Endothelial cell of umbilical vein (primary cell): ENCODE measurements around the gene SNCAIP. TPM values are rescaled to one million over a fixed set of nuclear protein-coding genes. Genes with fewer than 3 reads are reported as not detected.

ENCODE experiments used
- BruUV-seq: library from RNA; stranded (reverse); fragments of 400-500 nt; replicated peaks from 2 replicates; lab custom pipeline; 2021; lab: Mats Ljungman, UMichigan
- CTCF ChIA-PET: fragments of 300-600, 350-600 bp; sonication (Branson Sonifier 250); formaldehyde crosslinking; loops from one replicate; lab custom pipeline; 2021; ENCODE audit warnings: antibody characterized with exemption, inconsistent platforms; lab: Charles Lee
- POLR2A ChIA-PET: fragments of 300-600, 350-600 bp; sonication (Branson Sonifier 250); formaldehyde crosslinking; loops from one replicate; lab custom pipeline; 2021; ENCODE audit warnings: antibody characterized with exemption, inconsistent platforms; lab: Charles Lee
- DNase-seq: peaks from one replicate; pipeline ENCODE4 v3.0.0-alpha.2; 2011; ENCODE audit warnings: low read depth, low spot score
- FAIRE-seq: peaks from 2 replicates; lab custom pipeline; 2011; peaks lifted over from hg19 to GRCh38; lab: Jason Lieb, UNC
- H2AFZ ChIP-seq: 2 replicates; pipeline ENCODE4 v1.6.0; 2012; ENCODE audit warnings: low read depth, low read length, control low read depth, inconsistent platforms
- H3K27ac ChIP-seq: 2 replicates; pipeline ENCODE4 v1.5.1; 2011; ENCODE audit warnings: low read depth, mild to moderate bottlenecking, control low read depth, low read length, moderate library complexity; ENCODE audit not compliant: insufficient read depth
- H3K27me3 ChIP-seq, 2 experiments: 2 replicates each; pipeline versions ENCODE4 v1.6.0 to v1.6.1; 2011; ENCODE audit warnings: low read length in 2 of 2, mixed read lengths in 1 of 2; ENCODE audit not compliant: control insufficient read depth in 2 of 2, insufficient read depth in 2 of 2
- H3K36me3 ChIP-seq, 2 experiments: 2 replicates in 1 of 2; 3 replicates in 1 of 2; pipeline ENCODE4 v1.5.1; 2011; ENCODE audit warnings: low read length in 2 of 2, mild to moderate bottlenecking in 1 of 2, moderate library complexity in 1 of 2; ENCODE audit not compliant: control insufficient read depth in 2 of 2, insufficient read depth in 2 of 2; ENCODE audit errors: extremely low read depth in 1 of 2
- H3K4me1 ChIP-seq: 3 replicates; pipeline ENCODE4 v1.5.1; 2011; ENCODE audit warnings: mild to moderate bottlenecking, low read length; ENCODE audit not compliant: control insufficient read depth, insufficient read depth; ENCODE audit errors: extremely low read depth
- H3K4me2 ChIP-seq: 2 replicates; pipeline ENCODE4 v1.6.1; 2011; ENCODE audit warnings: low read length, control low read depth, mixed read lengths; ENCODE audit not compliant: insufficient read depth
- H3K4me3 ChIP-seq, 3 experiments: fragments of 200-600 bp in 1 of 3; sonication (generic), shearing (Covaris generic) in 1 of 3; replicated peaks in 1 of 3; 2 replicates each; pipeline ENCODE4 v1.5.1; 2011 to 2016; ENCODE audit warnings: control low read depth in 3 of 3, low read length in 3 of 3, mild to moderate bottlenecking in 2 of 3, inconsistent platforms in 1 of 3, low read depth in 1 of 3, moderate library complexity in 1 of 3; ENCODE audit not compliant: insufficient read depth in 1 of 3
- H3K79me2 ChIP-seq: 2 replicates; pipeline ENCODE4 v1.6.0; 2012; ENCODE audit warnings: low read length, inconsistent platforms; ENCODE audit not compliant: control insufficient read depth, insufficient read depth
- H3K9ac ChIP-seq: replicated peaks from 2 replicates; pipeline ENCODE3; 2011; ENCODE audit warnings: low read length, control low read depth; ENCODE audit not compliant: insufficient read depth; ENCODE audit errors: extremely low read depth
- H3K9me1 ChIP-seq: replicated peaks from 3 replicates; pipeline ENCODE4 v1.6.0; 2011; ENCODE audit warnings: mild to moderate bottlenecking, low read length; ENCODE audit not compliant: control insufficient read depth, insufficient read depth; ENCODE audit errors: extremely low read depth
- H3K9me3 ChIP-seq: replicated peaks from 2 replicates; pipeline ENCODE4 v1.5.1; 2012; ENCODE audit warnings: low read length, inconsistent platforms; ENCODE audit not compliant: control insufficient read depth, insufficient read depth
- H4K20me1 ChIP-seq: replicated peaks from 2 replicates; pipeline ENCODE3; 2011; ENCODE audit warnings: mild to moderate bottlenecking, low read length; ENCODE audit not compliant: control insufficient read depth, insufficient read depth; ENCODE audit errors: extremely low read depth
- CTCF ChIP-seq, 2 donors: IDR thresholded peaks; 1 replicate in 1 of 2; 2 replicates in 1 of 2; pipeline ENCODE4 v1.5.1; 2011; ENCODE audit warnings: low read length in 2 of 2, mild to moderate bottlenecking in 2 of 2, moderate library complexity in 2 of 2, control low read depth in 1 of 2, inconsistent platforms in 1 of 2, low read depth in 1 of 2; ENCODE audit not compliant: insufficient read depth in 1 of 2; ENCODE audit errors: extremely low read depth in 1 of 2
- EZH2 ChIP-seq: IDR thresholded peaks from 2 replicates; pipeline ENCODE4 v1.6.1; 2012; ENCODE audit warnings: borderline replicate concordance, low read depth, mild to moderate bottlenecking, moderate library complexity, low read length, inconsistent platforms; ENCODE audit not compliant: severe bottlenecking
- FOS ChIP-seq: IDR thresholded peaks from 2 replicates; pipeline ENCODE4 v1.6.1; 2011; ENCODE audit warnings: mild to moderate bottlenecking, low read length, moderate library complexity, borderline replicate concordance; ENCODE audit not compliant: insufficient read depth
- GATA2 ChIP-seq: IDR thresholded peaks from 2 replicates; pipeline ENCODE4 v1.7.0; 2011; ENCODE audit warnings: low read depth, mild to moderate bottlenecking, moderate library complexity, mixed read lengths, low read length; ENCODE audit not compliant: insufficient read length, insufficient read depth
- JUN ChIP-seq: IDR thresholded peaks from 2 replicates; pipeline ENCODE4 v1.6.1; 2011; ENCODE audit warnings: borderline replicate concordance, low read depth; ENCODE audit not compliant: insufficient read length, insufficient read depth
- MAX ChIP-seq: IDR thresholded peaks from 2 replicates; pipeline ENCODE4 v1.6.1; 2011; ENCODE audit not compliant: insufficient read depth, insufficient read length
- MYC ChIP-seq: IDR thresholded peaks from one replicate; pipeline ENCODE4 v1.6.1; 2011; ENCODE audit warnings: mild to moderate bottlenecking, low read depth, low read length
- POLR2A ChIP-seq: IDR thresholded peaks from 2 replicates; pipeline ENCODE4 v1.6.1; 2012; ENCODE audit warnings: low read depth, mild to moderate bottlenecking, control low read depth, low read length
- POLR2AphosphoS5 ChIP-seq: IDR thresholded peaks from 2 replicates; pipeline ENCODE4 v1.6.1; 2012; ENCODE audit warnings: low read depth, mild to moderate bottlenecking, control low read depth, low read length, moderate library complexity; ENCODE audit not compliant: insufficient read depth
- dilution Hi-C: fragments of 300-500 bp; cut with MboI; formaldehyde crosslinking; loops from one replicate; pipeline ENCODE4 v1.15.0; 2019; ENCODE audit warnings: low sequenced_read_pairs; ENCODE audit not compliant: extremely low pct_ligation_motif_present
- intact Hi-C: fragments of 100-400 bp; cut with micrococcal nuclease; formaldehyde crosslinking; loops from one replicate; pipeline ENCODE4 v1.10.0; 2022
- polyA plus RNA-seq, 4 experiments: library from polyadenylated mRNA; depleted of rRNA in 3 of 4; stranded (reverse) in 3 of 4; unstranded in 1 of 4; fragments of >200 nt; gene quantifications; 2 replicates each; pipeline versions ENCODE4 v1.2.1 to v1.2.3, GENCODE V29; 2011 to 2012; ENCODE audit warnings: missing spikeins in 1 of 4
- total RNA-seq: library from RNA; stranded (reverse); gene quantifications from 2 replicates; pipeline ENCODE4 v1.2.3, GENCODE V29; 2021

SNCAIP gene
- total and polyA plus RNA-seq, 2 donors (not counting 3 experiments of a cell fraction or from before 2014, with no cell fraction given), result 13.1 to 42.0 TPM

- ChIA-PET CTCF (interaction anchor here (0.6 to 0.7 kb wide), 2 partner anchors 10 to 136 kb away, joined by 3 to 4 read pairs; no protein-coding TSS in a partner anchor), POLR2A (no interaction called here)
- no peak for TF ChIP-seq JUN
- no peak for TF ChIP-seq GATA2
- no peak for TF ChIP-seq MYC
- TF ChIP-seq POLR2AphosphoS5, result no peak
- no peak for TF ChIP-seq MAX
- no peak for TF ChIP-seq CTCF (IDR thresholded peaks at IDR 0.05; ENCODE audit: extremely low read depth in 1 of 2, insufficient read depth in 1 of 2, low read depth in 1 of 2, low read length in 2 of 2)
- no peak for TF ChIP-seq EZH2
- no peak for TF ChIP-seq POLR2A
- no peak for TF ChIP-seq FOS
- no peaks in the 10 kb centered on the region for H3K9me3 ChIP-seq
- H3K4me2 ChIP-seq, result no peak overlapping the region
- no peak overlapping the region for H3K9ac ChIP-seq
- intact Hi-C loops, result no loop called here
- dilution Hi-C loops, result no loop called here
- FAIRE-seq (no peak), DNase-seq (no peak)
- H3K79me2 ChIP-seq, result no peaks in the 10 kb centered on the region
- H2AFZ ChIP-seq, result no peak overlapping the region
- H3K4me1 ChIP-seq, result no peaks in the 10 kb centered on the region
- H3K27me3 ChIP-seq, result no peaks in the 10 kb centered on the region
- H3K36me3 ChIP-seq, result no peaks in the 10 kb centered on the region
- H3K9me1 ChIP-seq, result no peaks in the 10 kb centered on the region
- H4K20me1 ChIP-seq, result no peaks in the 10 kb centered on the region
- H3K4me3 ChIP-seq, result no peak overlapping the region
- no peak overlapping the region for H3K27ac ChIP-seq
- no TSS peak for BruUV-seq
Measured at GRCh38 chr5:122462486-122462885, 150.4 kb downstream of the SNCAIP start.
